NT2/D1 (cell line): Measurements from ENCODE around the gene EFTUD2.

Experiments
- DNase-seq: peaks from one replicate; pipeline ENCODE4 v3.0.0-alpha.2; 2011; ENCODE audit warnings: low read depth, low spot score
- H3K27me3 ChIP-seq: 2 replicates; pipeline ENCODE4 v1.6.0; 2011; ENCODE audit warnings: mild to moderate bottlenecking; ENCODE audit not compliant: insufficient read length, insufficient read depth
- H3K36me3 ChIP-seq: 2 replicates; pipeline ENCODE4 v1.6.1; 2011; ENCODE audit warnings: mild to moderate bottlenecking, low read length, mixed read lengths; ENCODE audit not compliant: insufficient read depth, insufficient read length
- H3K4me1 ChIP-seq: 2 replicates; pipeline ENCODE4 v1.5.1; 2011; ENCODE audit not compliant: insufficient read depth, insufficient read length
- H3K4me3 ChIP-seq: 2 replicates; pipeline ENCODE4 v1.5.1; 2011; ENCODE audit warnings: low read depth; ENCODE audit not compliant: insufficient read length
- H3K9ac ChIP-seq: 2 replicates; pipeline ENCODE4 v1.6.0; 2011; ENCODE audit warnings: low read depth; ENCODE audit not compliant: insufficient read length
- H3K9me3 ChIP-seq: 2 replicates; pipeline ENCODE4 v1.5.1; 2011; ENCODE audit warnings: mild to moderate bottlenecking, low read length; ENCODE audit not compliant: insufficient read depth
- SUZ12 ChIP-seq: IDR thresholded peaks from 2 replicates; pipeline ENCODE4 v1.6.1; 2011; ENCODE audit not compliant: insufficient read length, insufficient read depth; ENCODE audit errors: extremely low read depth
- YY1 ChIP-seq: IDR thresholded peaks from 2 replicates; pipeline ENCODE4 v1.6.1; 2011; ENCODE audit not compliant: insufficient read length, insufficient read depth
- ZNF274 ChIP-seq: IDR thresholded peaks from 2 replicates; pipeline ENCODE4 v1.6.1; 2011; ENCODE audit warnings: mild to moderate bottlenecking, low read depth, low read length

EFTUD2 gene

DNA sequence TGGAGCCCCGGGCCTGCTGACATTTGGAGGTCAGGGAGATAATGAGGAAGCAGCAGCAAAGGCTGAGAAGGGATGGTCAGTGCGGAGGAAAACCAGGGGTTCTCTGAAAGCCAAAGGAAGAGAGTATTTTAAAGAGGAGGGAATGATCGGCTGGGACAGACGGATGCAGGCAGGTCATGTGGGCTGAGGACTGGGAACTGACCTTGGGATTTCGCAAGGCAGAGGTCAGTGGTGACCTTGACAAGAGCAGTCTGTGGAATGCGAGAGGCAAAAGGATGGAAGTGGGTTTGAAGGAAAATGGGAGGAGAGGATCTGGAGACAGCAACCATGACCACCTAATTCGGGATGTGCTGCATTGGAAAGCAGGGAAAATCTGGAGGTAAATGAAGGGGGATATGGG is 10.2 kb downstream of the EFTUD2 start:
- Histone ChIP-seq H3K4me1 (no peaks in the 10 kb centered on the region), H3K9me3 (no peaks in the 10 kb centered on the region), H3K27me3 (no peaks in the 10 kb centered on the region), H3K9ac (no peak overlapping the region), H3K4me3 (no peak overlapping the region), H3K36me3 (peaks cover 76% of the 10 kb centered on the region)
- no peak for DNase-seq
- TF ChIP-seq SUZ12 (no peak), ZNF274 (no peak), YY1 (no peak)

DNA sequence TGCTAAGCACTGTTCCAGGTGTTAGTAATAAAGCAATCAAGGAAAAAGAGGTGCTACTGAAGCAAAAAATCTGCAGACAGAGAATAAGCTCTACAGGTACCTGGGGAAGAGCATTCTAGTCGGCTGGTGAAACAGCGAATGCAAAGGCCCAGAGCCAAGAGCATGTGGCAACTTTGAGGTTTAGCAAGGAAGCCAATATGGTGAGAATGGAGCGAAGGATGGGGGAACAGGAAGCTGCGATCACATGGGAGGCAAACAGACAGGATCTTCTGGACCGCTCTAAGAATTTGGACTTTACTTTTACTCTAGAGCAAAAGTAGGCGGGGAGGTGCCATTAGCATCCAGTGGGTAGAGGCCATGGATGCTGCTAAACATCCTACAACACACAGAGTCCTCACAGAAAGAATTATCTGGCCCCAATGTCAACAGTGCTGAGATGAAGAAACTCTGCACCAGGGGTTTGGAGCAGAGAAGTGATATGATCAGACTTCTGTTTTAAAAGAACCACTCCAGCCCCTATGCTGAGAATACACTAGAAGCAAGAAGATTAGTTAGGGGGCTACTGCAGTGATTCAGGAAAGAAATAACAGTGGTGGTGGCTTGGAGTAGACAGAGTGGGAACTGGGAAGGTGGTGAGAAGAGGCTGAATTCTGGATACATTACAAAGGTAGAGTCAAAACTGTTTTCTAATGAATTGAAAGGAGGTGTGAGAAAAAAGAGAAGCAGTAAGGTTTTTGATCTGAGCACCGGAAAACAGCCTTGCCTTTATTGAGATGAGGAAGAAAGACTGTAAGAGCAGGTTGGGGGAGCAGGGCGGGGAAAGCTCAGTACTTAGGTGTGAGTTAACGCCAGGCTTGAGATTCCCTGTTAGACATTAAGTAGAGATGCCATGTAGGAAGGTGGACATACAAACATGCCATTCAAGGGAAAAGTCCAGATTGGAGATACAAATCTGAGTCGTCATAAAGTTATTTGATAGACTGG is 11.0 kb downstream of the EFTUD2 start:
- no peak overlapping the region for H3K9ac ChIP-seq
- H3K9me3 ChIP-seq = no peaks in the 10 kb centered on the region
- no peak for DNase-seq
- H3K4me3 ChIP-seq = no peak overlapping the region
- no peaks in the 10 kb centered on the region for H3K4me1 ChIP-seq
- H3K36me3 ChIP-seq = peaks cover 80% of the 10 kb centered on the region
- no peaks in the 10 kb centered on the region for H3K27me3 ChIP-seq
- no peak for TF ChIP-seq YY1
- no peak for TF ChIP-seq ZNF274
- TF ChIP-seq SUZ12 = no peak

DNA sequence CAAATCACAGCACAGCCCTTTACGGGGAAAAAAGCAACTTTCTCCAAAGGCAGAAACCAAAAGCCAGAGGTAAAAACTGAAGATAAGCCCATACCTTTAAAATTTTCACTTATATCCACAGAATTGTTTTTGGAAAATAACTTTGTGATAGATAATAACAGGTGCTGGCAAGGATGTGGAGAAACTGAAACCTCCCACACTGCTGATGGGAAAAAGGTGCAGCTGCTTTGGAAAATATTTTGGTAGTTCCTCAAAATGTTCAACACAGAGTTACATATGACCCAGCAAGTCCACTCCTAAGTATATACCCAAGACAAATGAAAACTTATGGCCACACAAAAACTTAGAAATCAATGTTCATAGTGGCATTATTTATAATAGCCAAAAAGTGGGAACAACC is 12.2 kb downstream of the EFTUD2 start:
- Histone ChIP-seq H3K36me3 (peaks cover 82% of the 10 kb centered on the region), H3K9me3 (no peaks in the 10 kb centered on the region), H3K27me3 (no peaks in the 10 kb centered on the region), H3K4me3 (no peak overlapping the region), H3K9ac (no peak overlapping the region), H3K4me1 (no peaks in the 10 kb centered on the region)
- DNase-seq = no peak
- TF ChIP-seq YY1 = no peak

DNA sequence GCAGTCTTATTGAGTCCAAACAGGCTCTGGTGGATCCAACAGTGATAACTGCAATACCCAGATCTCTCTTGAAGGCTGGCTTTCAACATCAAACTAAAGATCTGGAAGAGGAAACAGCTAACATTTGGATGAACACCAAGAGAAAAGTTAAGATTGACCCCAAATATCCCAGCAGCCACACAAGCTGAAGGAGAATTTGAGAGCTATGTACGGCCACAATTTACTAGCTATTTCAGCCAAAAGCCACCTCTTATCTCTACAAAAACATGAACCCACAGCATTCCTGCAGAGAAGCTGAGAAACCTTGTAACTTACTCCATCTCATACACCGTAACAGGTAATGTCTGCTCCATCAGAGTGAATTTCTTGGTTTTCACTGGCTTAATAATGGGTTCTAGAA is 14.3 kb downstream of the EFTUD2 start:
- H3K36me3 ChIP-seq = peaks cover 87% of the 10 kb centered on the region
- TF ChIP-seq SUZ12 (no peak), YY1 (no peak), ZNF274 (no peak)
- no peak overlapping the region for H3K4me3 ChIP-seq

DNA sequence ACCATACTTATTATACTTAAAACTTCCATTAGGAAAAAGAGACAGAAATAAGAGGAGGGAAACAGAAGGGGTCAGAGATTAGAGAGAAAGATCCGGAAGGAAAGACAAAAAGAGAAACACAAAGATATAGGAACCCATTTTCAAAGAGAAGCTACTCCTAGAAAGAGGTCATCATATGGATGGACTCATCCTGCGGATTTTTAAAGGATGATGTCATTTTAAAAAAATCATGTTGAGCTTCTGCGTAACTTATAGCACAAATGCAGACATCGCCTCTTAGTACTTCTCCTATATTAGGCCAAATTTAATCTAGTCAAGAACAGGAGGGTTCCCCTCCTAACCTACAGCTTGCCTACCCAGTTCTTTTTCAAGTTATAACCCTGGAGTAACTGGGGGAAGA is 18.1 kb downstream of the EFTUD2 start:
- H3K4me3 ChIP-seq = no peak overlapping the region
- peaks cover 98% of the 10 kb centered on the region for H3K36me3 ChIP-seq
- no peaks in the 10 kb centered on the region for H3K4me1 ChIP-seq
- no peak overlapping the region for H3K9ac ChIP-seq
- H3K27me3 ChIP-seq = no peaks in the 10 kb centered on the region
- DNase-seq = no peak
- H3K9me3 ChIP-seq = no peaks in the 10 kb centered on the region
- TF ChIP-seq YY1 = no peak
- TF ChIP-seq ZNF274 = no peak
- no peak for TF ChIP-seq SUZ12

More for the DNA sequence above, 14.3 kb downstream of the EFTUD2 start:
- no peaks in the 10 kb centered on the region for H3K4me1 ChIP-seq
- no peaks in the 10 kb centered on the region for H3K9me3 ChIP-seq
- H3K27me3 ChIP-seq = no peaks in the 10 kb centered on the region
- H3K9ac ChIP-seq = no peak overlapping the region
- no peak for DNase-seq

DNA sequence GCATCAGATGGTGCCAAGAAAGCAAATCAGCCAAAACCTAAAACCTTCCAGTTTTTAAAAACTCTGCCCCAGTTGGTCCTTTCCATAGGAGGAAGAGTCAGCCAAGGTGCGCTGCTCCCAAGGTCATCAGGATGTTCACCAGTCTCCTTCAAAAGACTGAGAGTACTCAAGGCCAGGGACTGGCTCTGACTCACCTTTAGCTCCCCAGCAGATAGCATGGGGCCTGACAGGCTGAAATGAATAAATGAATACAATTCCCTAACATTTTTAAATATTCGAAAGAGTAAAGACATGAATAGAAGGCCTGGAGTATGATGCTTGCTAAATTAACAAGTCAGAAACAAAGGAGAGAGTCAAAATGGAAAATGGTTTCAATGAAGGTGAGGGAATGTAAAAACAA is 19.2 kb downstream of the EFTUD2 start:
- no peak for TF ChIP-seq SUZ12
- no peak for DNase-seq
- H3K36me3 ChIP-seq = peaks cover 98% of the 10 kb centered on the region
- H3K27me3 ChIP-seq = no peaks in the 10 kb centered on the region
- H3K4me1 ChIP-seq = no peaks in the 10 kb centered on the region
- H3K9me3 ChIP-seq = no peaks in the 10 kb centered on the region
- H3K4me3 ChIP-seq = no peak overlapping the region
- H3K9ac ChIP-seq = no peak overlapping the region

DNA sequence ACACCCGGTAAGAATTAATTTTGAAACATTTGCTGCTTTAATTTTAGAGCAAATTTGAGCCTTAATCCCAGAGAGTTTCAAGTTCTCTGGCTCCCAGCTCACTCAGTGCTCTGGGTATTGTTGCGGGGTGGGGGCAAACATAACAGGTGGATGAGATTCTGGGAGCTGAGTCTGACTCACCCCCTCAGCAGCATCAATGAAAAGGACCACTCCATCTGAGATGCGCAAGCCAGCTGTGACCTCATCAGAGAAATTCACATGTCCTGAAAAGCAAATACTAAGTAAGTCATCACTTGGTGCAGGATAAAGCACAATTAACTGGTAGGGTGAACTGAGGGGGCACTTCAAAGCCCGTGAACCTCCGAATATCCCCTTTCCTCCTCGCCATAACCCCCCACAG is 19.9 kb downstream of the EFTUD2 start:
- TF ChIP-seq SUZ12 (no peak), YY1 (no peak), ZNF274 (no peak)
- H3K27me3 ChIP-seq = no peaks in the 10 kb centered on the region
- peaks cover 98% of the 10 kb centered on the region for H3K36me3 ChIP-seq
- DNase-seq = no peak
- H3K9ac ChIP-seq = no peak overlapping the region
- no peaks in the 10 kb centered on the region for H3K9me3 ChIP-seq
- no peak overlapping the region for H3K4me3 ChIP-seq
- no peaks in the 10 kb centered on the region for H3K4me1 ChIP-seq
